Liver (tissue), 9 donors: ENCODE measurements around the gene C4orf17. TPM values are rescaled to one million over a fixed set of nuclear protein-coding genes. Genes with fewer than 3 reads are reported as not detected.

ENCODE experiments used
- DNase-seq: peaks from one replicate; pipeline ENCODE4 v3.0.0-alpha.2; 2017; ENCODE audit warnings: low spot score
- H3K27ac ChIP-seq, 2 donors: one replicate each; pipeline ENCODE4 v1.7.0; 2013; ENCODE audit warnings: inconsistent platforms in 2 of 2, low read length in 2 of 2, control low read depth in 1 of 2, low read depth in 1 of 2, mild to moderate bottlenecking in 1 of 2
- H3K27me3 ChIP-seq, 4 donors: one replicate each; pipeline versions ENCODE4 v1.6.1 to v1.7.0; 2013; ENCODE audit warnings: low read length in 3 of 4, inconsistent platforms in 1 of 4, mild to moderate bottlenecking in 1 of 4, moderate library complexity in 1 of 4; ENCODE audit not compliant: control insufficient read depth in 4 of 4, insufficient read depth in 4 of 4
- H3K36me3 ChIP-seq, 4 donors: one replicate each; pipeline versions ENCODE4 v1.6.1 to v1.7.0; 2013; ENCODE audit warnings: low read length in 3 of 4, mild to moderate bottlenecking in 3 of 4, low read depth in 1 of 4, moderate library complexity in 1 of 4; ENCODE audit not compliant: control insufficient read depth in 4 of 4, insufficient read depth in 3 of 4
- H3K4me1 ChIP-seq, 4 donors: one replicate each; pipeline versions ENCODE4 v1.6.1 to v1.7.0; 2013; ENCODE audit warnings: low read length in 3 of 4, mild to moderate bottlenecking in 3 of 4, moderate library complexity in 1 of 4; ENCODE audit not compliant: control insufficient read depth in 4 of 4, insufficient read depth in 4 of 4
- H3K4me3 ChIP-seq, 3 donors: one replicate each; pipeline versions ENCODE4 v1.6.1 to v1.7.0; 2013; ENCODE audit warnings: low read length in 3 of 3, control low read depth in 1 of 3, low read depth in 1 of 3, mild to moderate bottlenecking in 1 of 3
- H3K9ac ChIP-seq, 2 donors: one replicate each; pipeline ENCODE4 v1.7.0; 2013; ENCODE audit warnings: low read length in 2 of 2, mild to moderate bottlenecking in 2 of 2, moderate library complexity in 2 of 2, control low read depth in 1 of 2, low read depth in 1 of 2
- H3K9me3 ChIP-seq, 4 donors: one replicate each; pipeline versions ENCODE4 v1.6.1 to v1.7.0; 2013; ENCODE audit warnings: low read length in 3 of 4; ENCODE audit not compliant: control insufficient read depth in 4 of 4
- EGR1 ChIP-seq, 2 donors: IDR thresholded peaks; 2 replicates each; pipeline ENCODE4 v1.6.1; 2016 to 2018; ENCODE audit warnings: antibody characterized with exemption in 2 of 2, low read depth in 2 of 2
- FOXA1 ChIP-seq: IDR thresholded peaks from 2 replicates; pipeline ENCODE4 v1.6.1; 2016; ENCODE audit warnings: antibody characterized with exemption
- FOXA2 ChIP-seq: IDR thresholded peaks from 2 replicates; pipeline ENCODE4 v1.6.1; 2016; ENCODE audit warnings: antibody characterized with exemption
- GABPA ChIP-seq, 2 donors: IDR thresholded peaks in 1 of 2; conservative IDR thresholded peaks in 1 of 2; 2 replicates each; pipeline ENCODE4 v1.6.1; 2016; ENCODE audit warnings: antibody characterized with exemption in 2 of 2, mild to moderate bottlenecking in 1 of 2, moderate library complexity in 1 of 2
- HNF4A ChIP-seq, 2 donors: conservative IDR thresholded peaks; 2 replicates each; pipeline ENCODE4 v1.6.1; 2016; ENCODE audit warnings: antibody characterized with exemption in 2 of 2, mild to moderate bottlenecking in 2 of 2
- HNF4G ChIP-seq: IDR thresholded peaks from 2 replicates; pipeline ENCODE4 v1.6.1; 2016; ENCODE audit warnings: antibody characterized with exemption
- JUND ChIP-seq, 2 donors: IDR thresholded peaks; 2 replicates each; pipeline ENCODE4 v1.6.1; 2016; ENCODE audit warnings: antibody characterized with exemption in 2 of 2
- NR2F2 ChIP-seq: IDR thresholded peaks from 2 replicates; pipeline ENCODE4 v1.6.1; 2016; ENCODE audit warnings: antibody characterized with exemption
- RAD21 ChIP-seq, 2 donors: IDR thresholded peaks; 2 replicates each; pipeline ENCODE4 v1.6.1; 2016; ENCODE audit warnings: antibody characterized with exemption in 2 of 2, mild to moderate bottlenecking in 2 of 2
- RXRA ChIP-seq, 2 donors: IDR thresholded peaks; 2 replicates each; pipeline ENCODE4 v1.6.1; 2017 to 2018; ENCODE audit warnings: antibody characterized with exemption in 2 of 2, mild to moderate bottlenecking in 1 of 2
- SP1 ChIP-seq: IDR thresholded peaks from 2 replicates; pipeline ENCODE4 v1.6.1; 2018; ENCODE audit warnings: antibody characterized with exemption, mild to moderate bottlenecking
- TAF1 ChIP-seq: conservative IDR thresholded peaks from 2 replicates; pipeline ENCODE4 v1.6.1; 2016; ENCODE audit warnings: antibody characterized with exemption, mild to moderate bottlenecking
- YY1 ChIP-seq: IDR thresholded peaks from 2 replicates; pipeline ENCODE4 v1.6.1; 2016; ENCODE audit warnings: antibody characterized with exemption, mild to moderate bottlenecking
- WGBS: extraction: QIAGEN DNeasy Blood & Tissue Kit; methylation state at CpG from one replicate; pipeline ENCODE4 v1.1.7; 2013; 5-methylcytosine and 5-hydroxymethylcytosine counted together
- polyA plus RNA-seq, 2 donors: library from polyadenylated mRNA; stranded (reverse) in 1 of 2; unstranded in 1 of 2; fragments of 200-250 nt in 1 of 2; fragments of >200 nt in 1 of 2; fragmentation: Nextera tagmentation in 1 of 2; extraction: Ambion mirVana in 1 of 2; gene quantifications; one replicate each; pipeline versions ENCODE4 v1.2.1 to v1.2.3, GENCODE V29; 2013 to 2015
- total RNA-seq, 2 donors: library from RNA; depleted of rRNA; stranded (reverse); fragments of >200 nt; gene quantifications; one replicate each; pipeline ENCODE4 v1.2.3, GENCODE V29; 2014
- TF ChIP-seq, protein P1 (sequence below): IDR thresholded peaks from 2 replicates; pipeline ENCODE4 v1.6.1; 2016; ENCODE audit warnings: antibody characterized with exemption, mild to moderate bottlenecking
- TF ChIP-seq, protein P2 (sequence below): IDR thresholded peaks from 2 replicates; pipeline ENCODE4 v1.6.1; 2016; ENCODE audit warnings: antibody characterized with exemption
- TF ChIP-seq, protein P3 (sequence below): IDR thresholded peaks from 2 replicates; pipeline ENCODE4 v1.6.1; 2016; ENCODE audit warnings: antibody characterized with exemption
- TF ChIP-seq, protein P4 (sequence below): fragments of 150-350 bp; IDR thresholded peaks from 2 replicates; pipeline ENCODE4 v1.5.1; 2017; ENCODE audit warnings: improper control_type of control experiment, low read depth, low read length; ENCODE audit not compliant: missing input control
- TF ChIP-seq, protein P5 (sequence below): IDR thresholded peaks from 2 replicates; pipeline ENCODE4 v1.6.1; 2016; ENCODE audit warnings: antibody characterized with exemption
- donor health status: healthy.
- donor health status: healthy.
- donor health status: healthy.
- donor health status: healthy.
- donor health status: healthy.

Gene C4orf17
- total and polyA plus RNA-seq, 4 donors: not detected

DNA sequence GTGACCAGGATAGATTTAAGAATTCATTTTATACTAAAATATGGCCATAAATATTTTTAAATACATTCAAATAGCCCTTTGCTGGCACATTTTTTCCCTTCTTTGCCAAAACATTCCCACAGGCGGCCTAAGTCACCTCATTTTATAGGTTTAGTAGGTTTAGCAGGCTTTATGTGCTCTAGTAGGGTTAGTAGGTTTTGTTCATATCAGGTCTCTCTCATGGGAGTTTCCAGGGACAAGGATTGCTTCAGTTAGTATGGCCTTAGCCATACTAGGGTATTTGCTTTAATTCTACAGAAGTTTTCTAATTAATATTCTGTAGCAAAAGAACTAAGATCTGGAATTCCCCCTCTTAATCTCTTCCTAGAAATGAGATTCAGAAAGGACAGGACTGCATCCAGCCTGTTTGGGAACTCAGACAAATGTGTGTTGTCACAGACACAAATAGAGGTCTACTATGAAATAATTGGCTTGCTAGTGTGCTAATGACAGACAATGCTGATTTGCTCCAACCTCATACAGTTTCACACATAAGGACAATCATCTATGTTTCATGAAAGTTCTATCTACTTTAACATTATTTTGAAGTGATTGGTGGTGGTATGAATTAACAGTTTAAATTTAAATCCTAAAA lies 63.0 kb downstream of the C4orf17 start:
- Histone ChIP-seq H3K36me3 (no peaks in the 10 kb centered on the region), H3K4me3 (peak overlapping the region in 1 of 3 donors; percentile 75), H3K9me3 (no peaks in the 10 kb centered on the region), H3K27me3 (no peaks in the 10 kb centered on the region), H3K4me1 (peaks cover 2 to 41% (median 21%) of the 10 kb centered on the region in 4 donors), H3K27ac (peak overlapping the region; percentile 77 to 91), H3K9ac (peak overlapping the region; percentile 83 to 88)
- TF ChIP-seq FOXA1 (no peak), HNF4G (no peak), TAF1 (peak; percentile 25)
- 45% methylated on average over 1 of the region's 1 CpG for WGBS
- DNase-seq: no peak

DNA sequence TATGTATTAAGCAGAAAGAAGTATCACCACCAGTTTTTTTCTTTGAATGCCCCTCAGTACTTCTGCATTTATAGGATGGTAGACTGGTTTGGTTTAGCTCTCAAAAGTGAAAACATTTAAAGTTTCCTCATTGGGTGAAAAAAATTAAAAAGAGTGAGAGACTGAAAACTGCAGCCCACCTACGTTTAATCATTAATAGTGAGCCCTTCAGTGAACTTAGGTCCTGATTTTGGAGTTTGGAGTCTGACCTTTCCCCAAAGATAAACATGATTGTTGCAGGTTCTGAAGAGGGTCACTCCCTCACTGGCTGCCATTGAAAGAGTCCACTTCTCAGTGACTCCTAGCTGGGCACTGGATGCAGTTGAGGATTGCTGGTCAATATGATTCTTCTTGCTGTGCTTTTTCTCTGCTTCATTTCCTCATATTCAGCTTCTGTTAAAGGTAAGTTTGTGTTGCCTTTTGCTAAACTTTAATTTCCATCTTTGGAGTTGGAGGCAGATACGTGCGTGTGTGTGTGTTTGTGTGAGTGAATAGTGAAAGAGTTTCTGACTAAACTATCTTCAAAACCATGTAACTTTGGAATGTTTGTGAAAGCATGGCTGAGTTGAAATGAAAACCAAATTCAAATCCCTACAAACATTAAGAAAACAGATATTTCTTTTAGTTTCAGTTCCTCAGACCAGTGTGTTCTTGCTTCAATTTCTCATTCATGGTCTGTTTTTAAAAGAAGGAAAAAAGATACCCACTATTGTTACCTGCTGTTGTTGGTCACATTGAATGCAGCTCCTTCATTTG lies 63.9 kb downstream of the C4orf17 start, which contains the start of gene MTTP:
Gene MTTP (plus strand): TSS at position 295 of the 795 bp plus-strand sequence. CDS start 86 bp downstream, at position 381.
- peak within 1 kb of the TSS; percentile 75 to 85 (median 75) for H3K4me3 ChIP-seq
- H3K27ac ChIP-seq: peak within 1 kb of the TSS; percentile 77 to 91
- peak; percentile 54 for DNase-seq
- 29% methylated on average over 3 of the region's 3 CpGs for WGBS
- peaks cover 4 to 50% (median 25%) of the 10 kb centered on the region in 4 donors for H3K4me1 ChIP-seq
- H3K9ac ChIP-seq: peak within 1 kb of the TSS; percentile 83 to 98
- TF ChIP-seq EGR1 (IDR thresholded peaks at IDR 0.05; ENCODE audit: low read depth in 2 of 2) (no peak), FOXA2 (peak; percentile 83), FOXA1 (peak; percentile 82), GABPA (IDR thresholded peaks at IDR 0.05 in 1 of 2, conservative IDR thresholded peaks at IDR 0.05 in 1 of 2) (no peak), HNF4G (peak; percentile 88), SP1 (peak; percentile 88), HNF4A (conservative IDR thresholded peaks at IDR 0.05) (peak; percentile 96 to 99), NR2F2 (peak; percentile 72), RAD21 (IDR thresholded peaks at IDR 0.05) (peak; percentile 16 to 43), TAF1 (peak; percentile 100), JUND (IDR thresholded peaks at IDR 0.05) (peak; percentile 63 to 84), RXRA (IDR thresholded peaks at IDR 0.05) (peak; percentile 91 to 94), YY1 (peak; percentile 96)
- TF ChIP-seq, protein P1, sequence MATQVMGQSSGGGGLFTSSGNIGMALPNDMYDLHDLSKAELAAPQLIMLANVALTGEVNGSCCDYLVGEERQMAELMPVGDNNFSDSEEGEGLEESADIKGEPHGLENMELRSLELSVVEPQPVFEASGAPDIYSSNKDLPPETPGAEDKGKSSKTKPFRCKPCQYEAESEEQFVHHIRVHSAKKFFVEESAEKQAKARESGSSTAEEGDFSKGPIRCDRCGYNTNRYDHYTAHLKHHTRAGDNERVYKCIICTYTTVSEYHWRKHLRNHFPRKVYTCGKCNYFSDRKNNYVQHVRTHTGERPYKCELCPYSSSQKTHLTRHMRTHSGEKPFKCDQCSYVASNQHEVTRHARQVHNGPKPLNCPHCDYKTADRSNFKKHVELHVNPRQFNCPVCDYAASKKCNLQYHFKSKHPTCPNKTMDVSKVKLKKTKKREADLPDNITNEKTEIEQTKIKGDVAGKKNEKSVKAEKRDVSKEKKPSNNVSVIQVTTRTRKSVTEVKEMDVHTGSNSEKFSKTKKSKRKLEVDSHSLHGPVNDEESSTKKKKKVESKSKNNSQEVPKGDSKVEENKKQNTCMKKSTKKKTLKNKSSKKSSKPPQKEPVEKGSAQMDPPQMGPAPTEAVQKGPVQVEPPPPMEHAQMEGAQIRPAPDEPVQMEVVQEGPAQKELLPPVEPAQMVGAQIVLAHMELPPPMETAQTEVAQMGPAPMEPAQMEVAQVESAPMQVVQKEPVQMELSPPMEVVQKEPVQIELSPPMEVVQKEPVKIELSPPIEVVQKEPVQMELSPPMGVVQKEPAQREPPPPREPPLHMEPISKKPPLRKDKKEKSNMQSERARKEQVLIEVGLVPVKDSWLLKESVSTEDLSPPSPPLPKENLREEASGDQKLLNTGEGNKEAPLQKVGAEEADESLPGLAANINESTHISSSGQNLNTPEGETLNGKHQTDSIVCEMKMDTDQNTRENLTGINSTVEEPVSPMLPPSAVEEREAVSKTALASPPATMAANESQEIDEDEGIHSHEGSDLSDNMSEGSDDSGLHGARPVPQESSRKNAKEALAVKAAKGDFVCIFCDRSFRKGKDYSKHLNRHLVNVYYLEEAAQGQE: peak; percentile 95
- TF ChIP-seq, protein P2, sequence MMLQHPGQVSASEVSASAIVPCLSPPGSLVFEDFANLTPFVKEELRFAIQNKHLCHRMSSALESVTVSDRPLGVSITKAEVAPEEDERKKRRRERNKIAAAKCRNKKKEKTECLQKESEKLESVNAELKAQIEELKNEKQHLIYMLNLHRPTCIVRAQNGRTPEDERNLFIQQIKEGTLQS: peak; percentile 64
- TF ChIP-seq, protein P3, sequence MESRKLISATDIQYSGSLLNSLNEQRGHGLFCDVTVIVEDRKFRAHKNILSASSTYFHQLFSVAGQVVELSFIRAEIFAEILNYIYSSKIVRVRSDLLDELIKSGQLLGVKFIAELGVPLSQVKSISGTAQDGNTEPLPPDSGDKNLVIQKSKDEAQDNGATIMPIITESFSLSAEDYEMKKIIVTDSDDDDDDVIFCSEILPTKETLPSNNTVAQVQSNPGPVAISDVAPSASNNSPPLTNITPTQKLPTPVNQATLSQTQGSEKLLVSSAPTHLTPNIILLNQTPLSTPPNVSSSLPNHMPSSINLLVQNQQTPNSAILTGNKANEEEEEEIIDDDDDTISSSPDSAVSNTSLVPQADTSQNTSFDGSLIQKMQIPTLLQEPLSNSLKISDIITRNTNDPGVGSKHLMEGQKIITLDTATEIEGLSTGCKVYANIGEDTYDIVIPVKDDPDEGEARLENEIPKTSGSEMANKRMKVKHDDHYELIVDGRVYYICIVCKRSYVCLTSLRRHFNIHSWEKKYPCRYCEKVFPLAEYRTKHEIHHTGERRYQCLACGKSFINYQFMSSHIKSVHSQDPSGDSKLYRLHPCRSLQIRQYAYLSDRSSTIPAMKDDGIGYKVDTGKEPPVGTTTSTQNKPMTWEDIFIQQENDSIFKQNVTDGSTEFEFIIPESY: peak; percentile 69
- TF ChIP-seq, protein P4, sequence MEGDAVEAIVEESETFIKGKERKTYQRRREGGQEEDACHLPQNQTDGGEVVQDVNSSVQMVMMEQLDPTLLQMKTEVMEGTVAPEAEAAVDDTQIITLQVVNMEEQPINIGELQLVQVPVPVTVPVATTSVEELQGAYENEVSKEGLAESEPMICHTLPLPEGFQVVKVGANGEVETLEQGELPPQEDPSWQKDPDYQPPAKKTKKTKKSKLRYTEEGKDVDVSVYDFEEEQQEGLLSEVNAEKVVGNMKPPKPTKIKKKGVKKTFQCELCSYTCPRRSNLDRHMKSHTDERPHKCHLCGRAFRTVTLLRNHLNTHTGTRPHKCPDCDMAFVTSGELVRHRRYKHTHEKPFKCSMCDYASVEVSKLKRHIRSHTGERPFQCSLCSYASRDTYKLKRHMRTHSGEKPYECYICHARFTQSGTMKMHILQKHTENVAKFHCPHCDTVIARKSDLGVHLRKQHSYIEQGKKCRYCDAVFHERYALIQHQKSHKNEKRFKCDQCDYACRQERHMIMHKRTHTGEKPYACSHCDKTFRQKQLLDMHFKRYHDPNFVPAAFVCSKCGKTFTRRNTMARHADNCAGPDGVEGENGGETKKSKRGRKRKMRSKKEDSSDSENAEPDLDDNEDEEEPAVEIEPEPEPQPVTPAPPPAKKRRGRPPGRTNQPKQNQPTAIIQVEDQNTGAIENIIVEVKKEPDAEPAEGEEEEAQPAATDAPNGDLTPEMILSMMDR: no peak
- TF ChIP-seq, protein P5, sequence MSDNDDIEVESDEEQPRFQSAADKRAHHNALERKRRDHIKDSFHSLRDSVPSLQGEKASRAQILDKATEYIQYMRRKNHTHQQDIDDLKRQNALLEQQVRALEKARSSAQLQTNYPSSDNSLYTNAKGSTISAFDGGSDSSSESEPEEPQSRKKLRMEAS: peak; percentile 52
- no peaks in the 10 kb centered on the region for H3K9me3 ChIP-seq
- H3K36me3 ChIP-seq: no peaks in the 10 kb centered on the region
- no peaks in the 10 kb centered on the region for H3K27me3 ChIP-seq
